Brain pericyte (primary cell): ENCODE measurements around the gene F5.
"Not testable (repeated sequence)": the region's sequence is repeated elsewhere in the genome, so short reads cannot be mapped to it uniquely, and the experiment has no call there.

Source experiments
- DNase-seq: peaks from one replicate; pipeline ENCODE4 v3.0.0-alpha.2; 2012; ENCODE audit warnings: low read depth, low spot score

F5 gene

GRCh38 chr1:169545472-169545871 lies 40.8 kb downstream of the F5 start:
- no peak for DNase-seq

GRCh38 chr1:169538998-169539871 lies 47.0 kb downstream of the F5 start:
- DNase-seq: no peak

DNA sequence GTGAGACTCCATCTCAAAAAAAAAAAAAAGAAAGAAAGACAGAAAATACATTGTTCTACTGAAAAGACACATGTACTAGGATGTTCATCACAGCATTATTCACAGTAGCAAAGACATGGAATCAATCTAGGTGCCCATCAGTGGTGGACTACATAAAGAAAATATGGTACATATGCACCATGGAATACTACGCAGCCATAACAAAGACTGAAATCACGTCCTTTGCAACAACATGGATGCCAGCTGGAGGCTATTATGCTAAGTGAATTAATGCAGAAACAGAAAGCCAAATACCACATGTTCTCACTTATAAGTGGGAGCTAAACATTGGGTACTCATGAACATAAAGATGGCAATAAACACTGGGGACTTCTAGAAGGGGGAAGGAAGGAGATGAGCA lies 51.6 kb downstream of the F5 start:
- no peak for DNase-seq

- DNase-seq: not testable (repeated sequence)
Observed at GRCh38 chr1:169533528-169534190, 52.6 kb downstream of the F5 start.

- DNase-seq: no peak
Observed at GRCh38 chr1:169530448-169530847, 55.8 kb downstream of the F5 start.

GRCh38 chr1:169529068-169529642 lies 57.1 kb downstream of the F5 start:
- DNase-seq: no peak

DNA sequence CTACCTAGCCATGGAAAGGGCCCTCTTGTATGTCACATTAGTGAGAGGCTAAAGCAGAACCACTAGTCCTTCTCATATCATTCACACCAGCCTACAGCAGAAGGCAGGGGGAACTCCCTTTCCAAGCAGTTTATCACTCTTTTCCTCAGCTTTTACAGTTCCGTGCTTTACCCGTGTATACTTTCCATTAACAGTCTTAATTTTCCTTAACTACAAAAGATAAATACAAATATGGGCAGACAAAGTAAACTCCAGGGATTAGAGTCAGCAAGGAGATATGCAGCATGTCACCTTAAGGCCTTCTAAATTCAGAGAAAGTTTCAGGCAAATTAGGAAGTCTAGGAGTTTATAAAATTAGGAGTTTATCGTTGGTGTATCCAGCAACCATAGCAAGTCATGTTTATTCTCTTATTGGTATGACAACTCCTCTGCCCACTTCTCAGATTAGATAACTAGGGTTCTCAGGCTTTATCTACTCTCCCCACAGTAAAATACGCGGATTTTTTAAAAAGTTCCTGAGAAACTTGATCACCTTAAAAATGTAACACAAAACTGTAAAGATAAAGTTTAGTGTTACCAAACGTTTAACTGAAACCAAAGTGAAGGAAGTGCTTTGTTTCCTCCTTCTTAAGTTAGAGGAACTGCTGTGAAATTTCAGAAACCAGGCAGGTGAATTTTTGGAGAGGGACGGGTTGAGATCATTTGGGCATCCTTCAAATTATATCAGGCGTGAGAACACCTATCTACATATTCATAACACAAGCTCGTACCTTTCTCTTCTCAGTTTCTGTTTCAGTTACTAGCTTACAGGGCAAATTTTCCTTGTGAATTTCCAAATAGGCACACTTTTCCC lies 57.8 kb downstream of the F5 start:
- no peak for DNase-seq

- no peak for DNase-seq
Observed at GRCh38 chr1:169527451-169528214, 58.6 kb downstream of the F5 start.

GRCh38 chr1:169527001-169527400 lies 59.3 kb downstream of the F5 start:
- DNase-seq: no peak

GRCh38 chr1:169526120-169526832 lies 60.0 kb downstream of the F5 start:
- DNase-seq: no peak

DNA sequence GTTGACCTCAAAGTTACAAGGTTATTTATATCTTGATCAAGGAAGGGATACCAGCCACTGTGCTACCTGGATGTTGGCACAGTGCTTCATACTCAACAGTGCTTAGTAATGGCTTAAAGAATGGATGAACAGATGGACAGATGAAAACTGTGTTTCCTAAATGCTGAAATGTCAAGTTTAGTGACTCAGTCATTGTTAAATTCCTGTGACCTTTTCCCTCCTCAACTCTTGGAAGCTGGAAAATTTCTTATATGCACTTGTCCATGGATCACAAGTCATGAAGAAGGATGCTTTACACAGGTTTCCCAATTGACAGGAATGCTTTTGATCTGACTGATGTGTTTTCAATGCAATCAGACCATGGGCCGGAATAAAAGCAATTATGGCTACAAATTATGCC lies 60.9 kb downstream of the F5 start:
- DNase-seq: no peak

GRCh38 chr1:169523904-169524303 lies 62.4 kb downstream of the F5 start:
- no peak for DNase-seq

GRCh38 chr1:169521226-169521625 lies 65.1 kb downstream of the F5 start:
- no peak for DNase-seq

- DNase-seq: no peak
Observed at GRCh38 chr1:169517558-169518186, 68.6 kb downstream of the F5 start.

GRCh38 chr1:169515641-169516040 lies 70.6 kb downstream of the F5 start:
- no peak for DNase-seq

DNA sequence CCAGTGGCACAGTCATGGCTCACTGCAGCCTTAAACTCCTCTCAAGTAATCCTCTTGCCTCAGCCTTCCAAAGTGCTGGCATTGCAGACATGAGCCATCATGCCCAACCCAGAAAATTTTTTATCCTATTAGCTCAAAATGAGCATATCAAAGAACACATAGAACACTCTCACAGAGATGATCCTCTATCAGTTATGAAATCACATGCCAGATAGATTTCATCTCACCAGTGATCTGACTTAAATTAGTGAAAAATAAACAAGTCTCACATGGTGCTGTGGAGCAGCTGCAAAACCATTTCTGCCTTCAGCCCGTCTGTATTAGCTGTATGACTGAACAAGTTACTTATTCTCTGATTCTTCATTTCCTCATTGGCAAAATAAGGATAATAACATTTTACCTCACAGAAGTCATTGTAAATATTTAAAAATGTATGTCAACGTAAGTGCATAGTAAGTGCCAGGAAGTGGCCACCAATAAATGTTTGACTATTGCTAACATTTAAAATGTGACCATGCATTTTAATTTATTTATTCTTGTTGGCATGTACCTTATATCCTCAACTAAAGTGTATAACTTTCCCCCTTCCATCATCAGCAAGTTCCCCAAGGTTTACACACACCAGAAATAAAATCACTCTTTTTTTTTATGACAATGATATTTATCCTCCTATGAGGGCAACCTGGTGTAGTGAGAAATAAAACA lies 71.6 kb downstream of the F5 start:
- no peak for DNase-seq

DNA sequence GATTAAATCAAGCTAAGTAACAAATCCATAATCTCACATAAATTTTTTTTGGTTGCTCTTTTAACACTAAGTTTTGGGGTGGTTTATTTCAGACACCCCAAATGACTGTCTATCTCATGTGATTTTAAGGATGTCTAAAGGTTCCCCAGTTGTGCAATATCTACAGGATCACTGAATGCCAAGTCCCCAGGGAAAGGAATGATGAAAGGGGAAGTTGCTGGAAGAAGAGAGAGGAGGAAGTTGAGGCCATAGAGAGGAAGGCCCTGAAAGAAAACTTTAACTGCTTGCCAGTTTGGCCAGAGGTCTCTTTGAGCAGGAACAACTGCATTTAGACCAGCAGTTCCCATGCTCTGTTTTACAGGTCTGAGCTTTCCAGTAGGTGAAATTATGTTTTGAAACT lies 73.1 kb downstream of the F5 start:
- no peak for DNase-seq

DNA sequence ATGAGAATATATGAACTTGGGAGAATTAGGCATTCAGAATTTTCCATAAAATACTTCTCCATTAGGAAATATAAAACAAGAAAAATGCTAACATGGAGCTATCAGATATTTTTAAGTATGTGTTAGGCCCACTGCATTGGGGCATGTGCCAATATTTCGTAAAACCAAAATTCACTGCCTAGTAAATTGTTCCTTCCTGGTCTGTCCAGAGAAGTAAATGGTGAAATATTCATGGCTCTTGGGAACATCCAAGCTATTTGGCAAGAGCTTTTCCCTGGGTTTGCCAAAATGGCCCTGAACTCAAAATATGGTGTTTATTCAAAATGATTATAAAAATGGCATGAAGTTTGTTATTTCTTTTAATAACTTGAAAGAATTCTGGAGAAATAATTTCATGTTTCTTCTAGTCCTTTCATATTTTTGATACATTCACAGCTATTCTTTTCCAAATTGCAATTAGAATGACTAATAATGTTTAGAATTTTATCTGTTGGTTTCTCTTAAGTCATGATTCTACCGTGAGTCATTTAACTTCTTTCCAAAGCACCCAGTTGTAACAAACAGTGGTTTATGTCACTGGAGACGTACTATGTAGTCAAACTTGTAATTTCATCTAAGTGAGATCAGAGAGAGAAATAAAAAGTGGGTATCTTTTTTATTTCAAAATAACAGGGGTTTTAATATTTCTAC lies 74.8 kb downstream of the F5 start:
- DNase-seq: no peak

- DNase-seq: no peak
Observed at GRCh38 chr1:169510060-169510459, 76.2 kb downstream of the F5 start.
